ENCODE measurements around the gene FHIT. TPM values are rescaled to one million over a fixed set of nuclear protein-coding genes. Genes with fewer than 3 reads are reported as not detected.
A peak's percentile ranks its signal among the peaks of the same experiment; 100 is the strongest.

FHIT gene
- total RNA-seq, 1 experiment from 2014 or later = 20.1 TPM

- peak; percentile 71 for DNase-seq (ENCODE audit: unreplicated experiment)
- H3K27me3 Mint-ChIP-seq (ENCODE audit: insufficient read depth, unreplicated experiment) = no peaks in the 10 kb centered on the region
- ChIA-PET CTCF (interaction anchor here (0.7 kb wide), 1 partner anchor 453 kb away, joined by 3 read pairs; no protein-coding TSS in a partner anchor), POLR2A (interaction anchor here (0.6 to 1.0 kb wide), 7 partner anchors 14 to 878 kb away, joined by 3 to 4 read pairs (median 3); no protein-coding TSS in a partner anchor)
- peak overlapping the region; percentile 95 for H3K4me3 Mint-ChIP-seq (ENCODE audit: unreplicated experiment)
- H3K36me3 Mint-ChIP-seq (ENCODE audit: insufficient read depth, unreplicated experiment) = no peaks in the 10 kb centered on the region
- no peaks in the 10 kb centered on the region for H3K9me3 Mint-ChIP-seq (ENCODE audit: unreplicated experiment)
- no peak for TF ChIP-seq CTCF (IDR thresholded peaks at IDR 0.05; ENCODE audit: unreplicated experiment)
- H3K4me1 Mint-ChIP-seq (ENCODE audit: insufficient read depth, unreplicated experiment) = peaks cover 19% of the 10 kb centered on the region
- intact Hi-C loops (cut with micrococcal nuclease) = loop anchor here (10.0 kb wide), 1 partner anchor 934 kb away; no protein-coding TSS in a partner anchor
- BruUV-seq (replicated peaks) = TSS peak; percentile 61
- peak overlapping the region; percentile 95 for H3K27ac Mint-ChIP-seq (ENCODE audit: low read depth, unreplicated experiment)
These were observed 473 bp downstream of the FHIT start for GRCh38 chr3:61250784-61251173.

- CTCF ChIA-PET = interaction anchor here (0.8 kb wide), 1 partner anchor 57 kb away, joined by 3 read pairs; no protein-coding TSS in a partner anchor
- H3K4me1 Mint-ChIP-seq (ENCODE audit: insufficient read depth, unreplicated experiment) = peaks cover 19% of the 10 kb centered on the region
- no TSS peak for BruUV-seq (replicated peaks)
- H3K27ac Mint-ChIP-seq (ENCODE audit: low read depth, unreplicated experiment) = no peak overlapping the region
- POLR2A ChIA-PET = interaction anchor here (0.6 to 1.7 kb wide), 2 partner anchors 10 to 1921 kb away, joined by 3 to 7 read pairs; no protein-coding TSS in a partner anchor
- no peak overlapping the region for H3K4me3 Mint-ChIP-seq (ENCODE audit: unreplicated experiment)
- H3K36me3 Mint-ChIP-seq (ENCODE audit: insufficient read depth, unreplicated experiment) = no peaks in the 10 kb centered on the region
- intact Hi-C loops (cut with micrococcal nuclease) = no loop called here
- TF ChIP-seq CTCF (IDR thresholded peaks at IDR 0.05; ENCODE audit: unreplicated experiment) = no peak
- no peaks in the 10 kb centered on the region for H3K27me3 Mint-ChIP-seq (ENCODE audit: insufficient read depth, unreplicated experiment)
- H3K9me3 Mint-ChIP-seq (ENCODE audit: unreplicated experiment) = no peaks in the 10 kb centered on the region
- DNase-seq (ENCODE audit: unreplicated experiment) = no peak
These were observed 2.8 kb downstream of the FHIT start for GRCh38 chr3:61248496-61248895.

- Mint-ChIP-seq H3K4me1 (ENCODE audit: insufficient read depth, unreplicated experiment) (peaks cover 18% of the 10 kb centered on the region), H3K4me3 (ENCODE audit: unreplicated experiment) (no peak overlapping the region), H3K36me3 (ENCODE audit: insufficient read depth, unreplicated experiment) (no peaks in the 10 kb centered on the region), H3K9me3 (ENCODE audit: unreplicated experiment) (no peaks in the 10 kb centered on the region), H3K27me3 (ENCODE audit: insufficient read depth, unreplicated experiment) (no peaks in the 10 kb centered on the region), H3K27ac (ENCODE audit: low read depth, unreplicated experiment) (no peak overlapping the region)
- no TSS peak for BruUV-seq (replicated peaks)
- intact Hi-C loops (cut with micrococcal nuclease) = no loop called here
- ChIA-PET POLR2A (no interaction called here), CTCF (interaction anchor here (0.6 kb wide), 1 partner anchor 107 kb away, joined by 3 read pairs; no protein-coding TSS in a partner anchor)
- no peak for DNase-seq (ENCODE audit: unreplicated experiment)
- TF ChIP-seq CTCF (IDR thresholded peaks at IDR 0.05; ENCODE audit: unreplicated experiment) = no peak
These were observed 4.1 kb downstream of the FHIT start for GRCh38 chr3:61247191-61247590.

GRCh38 chr3:61239871-61240270 lies 11.4 kb downstream of the FHIT start:
- ChIA-PET POLR2A (interaction anchor here (0.6 to 1.9 kb wide), 2 partner anchors 9 to 886 kb away, joined by 3 to 7 read pairs; no protein-coding TSS in a partner anchor), CTCF (interaction anchor here (0.6 kb wide), 1 partner anchor 1269 kb away, joined by 3 read pairs; no protein-coding TSS in a partner anchor)
- Mint-ChIP-seq H3K36me3 (ENCODE audit: insufficient read depth, unreplicated experiment) (no peaks in the 10 kb centered on the region), H3K9me3 (ENCODE audit: unreplicated experiment) (no peaks in the 10 kb centered on the region), H3K27me3 (ENCODE audit: insufficient read depth, unreplicated experiment) (no peaks in the 10 kb centered on the region), H3K4me1 (ENCODE audit: insufficient read depth, unreplicated experiment) (peaks cover 3% of the 10 kb centered on the region), H3K27ac (ENCODE audit: low read depth, unreplicated experiment) (no peak overlapping the region), H3K4me3 (ENCODE audit: unreplicated experiment) (no peak overlapping the region)
- no TSS peak for BruUV-seq (replicated peaks)
- no peak for TF ChIP-seq CTCF (IDR thresholded peaks at IDR 0.05; ENCODE audit: unreplicated experiment)
- intact Hi-C loops (cut with micrococcal nuclease) = no loop called here
- DNase-seq (ENCODE audit: unreplicated experiment) = no peak

Measured in MCF 10A (cell line).